Activated CD4-positive, alpha-beta T cell treated with anti-CD3 and anti-CD28 coated beads for 4 hours (primary cell): ENCODE results near the gene MBTPS1.

Source experiments
- DNase-seq, 2 donors: peaks; one replicate each; pipeline ENCODE4 v3.0.0-alpha.2; 2020

The MBTPS1 gene

DNA sequence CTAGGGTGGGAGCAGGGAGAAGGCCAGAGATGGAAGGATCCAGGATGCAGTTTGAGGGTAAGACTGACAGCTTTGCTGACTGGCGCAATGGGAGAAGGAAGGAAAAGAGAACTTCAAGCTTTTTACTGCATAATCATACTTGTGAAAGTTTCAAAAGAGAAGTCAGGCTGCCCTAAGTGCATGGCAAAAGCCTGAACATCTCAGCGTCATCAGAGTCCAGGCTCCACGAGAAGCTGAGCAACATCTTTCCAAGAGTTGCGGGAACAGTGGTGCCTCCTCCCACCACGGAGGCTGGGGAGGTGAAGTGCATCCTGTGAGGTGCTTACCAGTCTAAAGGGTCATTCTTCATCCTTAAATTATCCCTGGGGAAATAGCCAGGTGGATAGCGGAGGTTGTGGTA is 47.2 kb downstream of the MBTPS1 start:
- no peak for DNase-seq

DNA sequence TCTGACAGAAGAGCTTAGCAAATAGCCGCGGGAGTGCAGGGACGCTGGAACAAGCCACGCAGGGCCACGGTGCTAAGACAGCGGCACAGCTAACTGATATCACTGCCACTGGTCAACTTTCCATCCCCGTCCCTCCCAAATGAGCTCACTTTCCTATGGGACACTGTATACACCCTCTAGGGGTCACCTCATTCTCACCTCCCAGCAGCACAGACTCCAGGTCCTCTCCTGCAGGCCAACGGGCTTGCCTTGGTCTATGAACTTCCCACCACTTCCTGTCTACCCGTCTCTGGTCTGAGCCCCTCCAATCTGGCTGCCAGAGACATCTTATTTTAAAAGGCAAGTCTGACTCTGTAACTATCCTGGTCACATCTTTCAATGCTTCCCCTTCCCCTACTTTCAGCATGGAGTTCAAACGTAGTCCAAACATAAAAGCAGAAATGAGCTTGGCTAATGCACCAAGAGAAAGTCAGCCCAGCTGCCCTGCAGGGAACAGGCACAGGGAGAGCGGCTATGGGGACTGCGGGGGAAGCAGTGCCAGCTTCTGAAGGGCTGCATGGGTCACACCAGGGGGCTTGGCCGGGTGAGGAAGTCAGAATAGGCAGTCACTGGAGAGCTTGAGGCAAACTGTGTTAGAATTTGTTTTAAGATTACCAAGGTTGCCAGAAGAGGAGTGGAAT is 47.8 kb downstream of the MBTPS1 start:
- DNase-seq, result no peak

DNA sequence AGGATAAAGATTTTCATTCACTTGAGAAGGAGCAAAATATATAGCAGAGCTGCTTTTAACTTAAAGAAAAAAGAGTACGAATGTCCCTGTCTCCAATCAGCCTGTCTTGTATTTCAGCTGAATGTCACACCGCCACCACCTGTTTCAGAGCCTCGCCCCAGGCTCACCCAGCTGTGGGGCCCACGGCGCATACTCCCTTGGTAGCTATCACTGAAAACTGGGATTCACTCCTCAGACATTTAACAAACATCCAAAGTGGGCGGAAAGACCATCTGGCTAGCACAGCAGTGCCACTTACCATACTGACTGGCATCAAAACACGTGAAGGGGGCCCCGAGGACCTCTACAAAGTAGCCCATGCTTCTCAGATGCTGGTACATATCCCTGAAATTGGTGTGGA is 48.7 kb downstream of the MBTPS1 start:
- no peak for DNase-seq

DNA sequence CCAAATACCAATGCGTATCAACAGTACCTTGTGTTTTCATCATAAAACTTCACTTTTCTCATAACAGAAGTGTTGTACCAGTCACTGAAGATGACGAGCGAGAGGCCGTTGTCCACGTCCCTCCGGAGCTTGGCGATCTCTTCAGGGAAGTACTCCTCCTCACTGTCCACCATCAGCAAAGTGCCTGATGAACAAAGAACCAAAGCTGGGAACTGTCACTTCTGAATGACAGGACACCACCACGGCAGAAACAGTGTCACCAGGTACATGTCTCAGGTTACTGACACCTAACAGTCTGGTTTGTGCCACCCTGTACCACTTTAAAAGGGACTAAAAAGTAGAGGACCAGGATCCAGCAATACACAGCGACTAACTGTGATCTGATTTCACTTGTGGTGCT is 49.1 kb downstream of the MBTPS1 start:
- no peak for DNase-seq

DNA sequence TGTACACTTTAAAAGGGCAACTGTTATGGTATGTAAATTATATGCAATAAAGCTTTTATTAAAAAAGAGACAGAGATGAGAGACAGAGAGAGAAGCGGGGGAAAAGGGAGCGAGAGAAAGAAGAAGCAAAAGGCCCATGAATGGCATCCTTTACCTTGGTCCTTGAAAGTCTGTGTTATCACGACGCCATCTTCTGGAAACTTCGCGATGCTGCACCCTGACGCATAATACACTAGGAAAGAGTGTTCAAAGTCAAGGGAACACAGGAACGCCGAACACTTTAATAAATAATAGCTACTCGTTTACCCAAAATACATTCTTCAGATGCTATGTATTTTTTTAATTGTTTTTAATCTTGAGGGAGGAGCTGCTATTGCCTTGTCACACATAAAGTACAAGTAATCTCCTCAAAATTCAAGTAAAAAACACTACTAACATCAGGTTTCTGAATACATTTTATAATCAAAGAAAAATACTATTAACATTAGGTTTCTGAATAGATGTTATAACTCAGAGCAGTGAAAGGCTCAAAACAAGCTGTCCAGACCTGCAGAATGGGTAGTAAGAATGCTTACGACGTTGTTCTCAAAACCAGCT is 51.1 kb downstream of the MBTPS1 start:
- peak in 1 of 2 donors; percentile 14 for DNase-seq

DNA sequence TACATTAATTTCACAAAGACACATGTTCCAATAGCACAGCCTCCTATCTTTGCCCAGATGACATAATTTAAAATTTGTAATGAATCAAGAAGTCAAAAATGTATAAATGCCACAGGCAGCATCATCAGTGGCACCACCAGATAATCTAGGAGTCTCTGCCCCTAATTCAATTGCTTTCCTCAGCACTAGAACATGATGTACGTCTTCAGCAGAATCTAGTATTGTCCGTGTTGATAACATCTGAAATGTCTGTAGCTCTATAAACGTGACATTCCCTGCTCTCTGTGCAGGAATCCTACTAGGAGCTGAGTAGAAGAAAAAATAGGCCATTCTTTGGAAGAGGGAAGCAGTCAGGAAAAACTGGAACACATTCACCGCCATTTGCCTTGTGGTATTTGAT is 52.8 kb downstream of the MBTPS1 start:
- no peak for DNase-seq

DNA sequence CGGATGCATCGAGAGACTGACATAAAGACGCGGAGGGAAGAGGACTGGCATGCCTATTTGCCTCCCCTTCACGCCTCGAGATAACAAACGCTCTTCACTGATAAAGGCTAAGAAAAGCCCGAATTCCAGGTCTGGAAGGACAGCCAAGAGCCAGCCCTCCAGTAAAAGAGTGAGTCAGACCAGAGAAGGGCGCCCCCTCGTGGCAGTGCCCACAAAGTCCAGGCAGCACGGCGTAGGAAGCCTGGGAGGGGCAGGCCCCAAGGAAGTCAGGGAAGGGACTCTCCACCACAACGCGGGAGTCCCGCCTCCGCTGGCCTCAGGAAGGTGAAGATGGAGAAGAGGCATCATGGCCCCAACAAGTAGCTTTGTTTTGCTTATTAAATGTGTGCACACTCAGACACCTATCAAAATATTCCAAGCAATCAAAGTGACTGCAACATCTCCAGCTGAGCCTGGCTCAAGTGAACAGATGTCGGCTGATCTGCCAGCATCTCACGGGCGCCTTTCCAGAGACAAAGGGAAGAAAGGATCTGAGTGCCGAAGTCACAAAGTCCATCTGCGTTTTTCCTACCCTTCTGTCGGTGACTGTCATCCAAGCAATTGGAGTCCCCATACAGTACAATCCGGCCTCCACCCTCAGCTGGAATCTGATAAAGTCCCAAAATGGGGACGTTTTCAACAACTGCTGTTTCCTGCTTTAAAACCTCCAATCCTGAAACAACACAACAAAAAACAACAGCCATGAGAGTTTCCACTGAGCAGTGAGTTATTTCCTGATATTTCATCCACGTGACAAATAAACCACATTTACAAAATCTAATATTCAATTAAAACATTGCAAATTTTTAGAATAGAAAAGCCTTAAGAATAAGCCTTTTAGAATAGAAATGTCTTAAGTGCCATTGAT is 53.8 kb downstream of the MBTPS1 start:
- peak; percentile 47 to 59 for DNase-seq

DNA sequence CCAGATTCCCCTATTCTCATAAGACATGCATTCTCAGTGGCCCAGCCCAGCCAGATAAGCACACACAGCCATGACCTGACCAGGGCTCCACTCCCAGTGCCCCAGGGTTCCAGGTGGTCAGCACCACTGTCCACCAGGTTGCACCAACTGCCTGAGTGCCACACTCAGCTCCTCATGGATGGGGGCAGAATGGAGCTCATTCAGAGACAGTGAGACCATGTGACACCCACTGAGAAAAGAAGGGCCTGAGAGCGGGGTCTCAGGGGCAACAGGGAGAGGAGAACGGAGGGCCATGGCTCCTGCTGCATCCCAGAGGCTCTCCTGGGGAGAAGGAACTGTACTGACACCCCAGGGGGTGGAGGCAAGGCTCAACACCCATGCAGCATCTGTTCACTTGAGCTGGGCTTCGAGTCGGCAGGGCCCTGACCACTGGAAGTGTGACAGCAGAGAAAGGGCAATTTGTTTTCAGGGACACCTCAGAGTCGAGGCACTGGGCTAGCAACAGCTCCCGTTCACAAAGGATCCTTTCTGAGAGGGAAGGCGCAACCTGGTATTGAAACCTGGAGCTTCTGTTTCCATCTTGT is 55.4 kb downstream of the MBTPS1 start:
- no peak for DNase-seq

DNA sequence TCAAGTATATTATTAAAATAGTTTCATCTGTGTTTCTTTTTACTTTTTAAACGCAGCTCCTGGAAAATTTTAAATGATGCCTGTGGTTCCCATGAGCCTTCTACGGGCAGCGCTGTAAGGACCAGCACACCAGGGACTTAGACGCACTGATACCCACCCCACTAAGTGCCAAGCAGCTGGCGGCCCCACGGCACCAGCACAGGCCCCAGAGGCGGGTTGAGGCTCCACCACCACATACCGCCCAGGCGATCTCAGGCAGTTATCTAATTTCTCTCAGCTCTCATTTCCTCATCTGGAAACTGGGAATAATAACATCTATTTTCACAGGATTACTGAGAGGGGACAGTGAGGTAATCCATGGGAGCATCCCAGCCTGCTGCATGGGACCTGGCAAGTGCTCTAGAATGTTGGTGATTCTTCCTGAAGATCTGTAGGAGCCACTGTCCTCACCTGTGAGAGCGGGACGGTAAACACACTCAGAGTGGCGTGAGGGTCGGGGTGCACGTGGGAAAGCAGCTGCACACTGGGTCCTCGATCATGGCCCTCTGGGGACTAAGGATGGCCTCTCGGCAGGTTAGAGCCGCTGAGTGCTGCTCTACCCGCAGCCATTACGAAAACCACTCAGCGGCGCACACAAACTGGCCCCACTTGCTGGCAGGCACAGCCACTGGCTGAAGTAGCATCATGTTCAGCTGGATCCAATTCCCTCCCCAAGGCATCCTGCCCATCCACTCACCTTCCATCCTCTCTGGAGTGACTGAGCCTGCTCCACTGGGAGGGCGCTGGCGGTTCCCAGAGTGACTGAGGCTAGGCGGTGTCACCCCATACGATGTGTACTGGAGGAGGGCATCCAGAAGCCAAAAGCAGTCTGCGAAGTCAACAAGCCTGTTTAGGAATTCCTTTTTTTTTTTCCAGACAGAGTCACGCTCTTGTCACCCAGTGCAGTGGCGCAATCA is 56.5 kb downstream of the MBTPS1 start:
- no peak for DNase-seq

DNA sequence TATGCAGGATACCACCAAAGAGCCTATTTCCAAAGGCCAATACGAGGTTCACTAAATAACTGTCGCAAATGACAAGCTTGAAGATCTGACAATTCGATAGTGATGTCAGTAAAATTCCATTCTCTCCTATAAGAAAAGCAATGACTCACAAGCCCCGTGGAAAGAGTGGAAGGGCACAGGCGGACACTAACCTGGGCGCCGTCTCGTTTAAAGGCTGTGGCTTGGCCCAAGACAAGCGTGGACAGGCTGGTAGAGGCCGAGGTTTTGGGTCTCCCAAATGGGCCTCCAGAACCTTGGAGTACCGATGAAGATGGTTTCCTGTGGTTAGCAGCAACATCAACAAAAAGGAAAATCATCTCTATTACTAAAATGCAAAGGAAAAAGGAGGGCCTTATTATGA is 57.6 kb downstream of the MBTPS1 start:
- DNase-seq, result no peak

DNA sequence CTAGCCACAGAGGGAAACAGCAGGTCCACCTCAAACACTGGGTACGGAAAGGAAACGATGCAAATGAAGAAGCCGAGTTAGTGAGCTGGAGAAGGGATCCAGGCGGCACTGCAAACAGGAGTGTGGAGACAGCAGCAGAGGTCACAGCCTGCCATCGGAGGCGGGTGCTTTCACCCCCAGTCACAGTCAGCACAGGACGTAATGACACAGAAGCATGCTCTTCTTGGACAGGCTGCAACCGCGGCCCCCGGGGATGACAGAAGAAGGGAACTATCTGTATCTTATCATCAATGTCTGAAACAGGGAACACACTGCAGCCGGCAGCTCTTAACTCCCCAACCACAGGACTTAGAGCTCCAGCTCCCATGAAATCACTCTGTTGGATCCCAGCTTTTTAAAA is 58.1 kb downstream of the MBTPS1 start:
- DNase-seq, result no peak

DNA sequence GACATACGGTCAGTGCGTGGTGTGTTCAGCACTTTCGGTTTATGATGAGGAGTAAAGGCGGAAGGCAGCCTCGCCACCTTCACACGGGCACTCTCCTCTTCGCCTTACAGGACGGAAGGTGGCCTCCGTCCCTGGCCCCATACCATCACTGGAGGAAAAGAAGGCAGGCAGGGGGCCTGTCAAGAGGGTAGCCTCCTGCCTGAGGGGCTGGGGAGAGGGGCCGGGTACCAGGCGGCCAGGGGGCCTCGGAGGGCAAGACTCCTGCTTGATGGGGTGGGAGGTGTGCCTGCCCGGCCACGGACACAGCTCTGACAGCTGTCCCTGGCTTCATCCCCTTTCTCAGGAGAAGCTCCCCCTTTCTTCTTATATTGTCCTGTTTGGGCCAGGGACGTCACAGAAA is 58.5 kb downstream of the MBTPS1 start:
- DNase-seq, result no peak

DNA sequence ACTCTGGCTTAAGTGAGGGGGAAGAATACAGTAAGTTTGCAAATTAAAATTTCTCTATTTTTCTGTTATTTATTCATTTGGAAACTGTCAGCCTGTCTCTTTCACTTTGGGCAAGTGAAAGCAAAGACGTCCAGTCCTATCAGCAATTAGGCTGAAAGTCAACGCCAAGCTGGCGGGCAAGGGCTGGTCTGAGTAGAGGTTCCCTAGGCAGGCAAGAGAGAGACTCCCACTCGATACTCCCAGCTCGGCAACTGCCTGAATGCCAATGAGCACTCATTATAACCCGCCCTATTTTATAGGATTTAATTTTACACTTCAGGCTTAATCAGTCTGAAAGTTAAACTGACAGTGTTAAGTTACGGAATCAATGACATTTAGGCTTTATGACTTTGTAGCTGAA is 59.8 kb downstream of the MBTPS1 start:
- DNase-seq, result no peak

DNA sequence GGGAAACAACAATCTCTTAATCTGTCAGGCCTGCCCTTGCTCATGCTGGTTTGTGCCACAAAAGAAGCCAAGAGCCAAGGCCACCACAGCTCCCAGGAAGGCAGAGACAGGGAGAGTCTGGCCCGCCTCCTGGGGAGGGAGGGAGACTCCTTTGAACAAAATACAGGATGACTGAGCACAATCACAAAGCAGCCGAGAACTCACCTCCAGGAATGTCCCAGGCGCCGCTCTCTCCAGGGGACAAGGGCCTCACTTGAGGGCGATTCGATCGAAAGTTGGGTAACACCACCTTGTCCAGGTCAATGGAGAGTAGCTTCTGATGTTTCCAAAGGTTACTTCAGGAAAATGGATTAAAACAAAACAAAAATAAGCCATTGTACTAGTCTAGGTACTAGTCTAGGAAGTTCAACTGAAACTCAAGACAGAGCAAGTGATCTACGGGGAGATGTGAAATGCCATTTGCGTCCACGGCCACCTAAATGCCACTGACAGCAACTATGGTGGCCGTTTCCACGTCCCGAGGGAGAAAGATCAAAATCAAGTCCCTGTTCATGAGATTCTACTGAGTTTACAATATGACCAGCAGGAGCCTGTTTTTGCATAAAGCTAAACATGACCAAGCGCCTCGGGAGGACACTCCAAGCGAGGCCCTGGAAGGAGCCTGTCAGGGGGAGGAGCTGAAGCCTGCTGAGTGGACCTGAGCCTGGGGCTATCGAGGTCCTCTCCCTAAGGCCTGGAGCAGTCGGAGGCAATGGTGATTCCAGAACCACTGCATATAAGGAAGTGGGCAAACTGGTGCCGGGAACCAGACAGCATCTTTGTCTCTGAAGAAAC is 60.7 kb downstream of the MBTPS1 start:
- no peak for DNase-seq

DNA sequence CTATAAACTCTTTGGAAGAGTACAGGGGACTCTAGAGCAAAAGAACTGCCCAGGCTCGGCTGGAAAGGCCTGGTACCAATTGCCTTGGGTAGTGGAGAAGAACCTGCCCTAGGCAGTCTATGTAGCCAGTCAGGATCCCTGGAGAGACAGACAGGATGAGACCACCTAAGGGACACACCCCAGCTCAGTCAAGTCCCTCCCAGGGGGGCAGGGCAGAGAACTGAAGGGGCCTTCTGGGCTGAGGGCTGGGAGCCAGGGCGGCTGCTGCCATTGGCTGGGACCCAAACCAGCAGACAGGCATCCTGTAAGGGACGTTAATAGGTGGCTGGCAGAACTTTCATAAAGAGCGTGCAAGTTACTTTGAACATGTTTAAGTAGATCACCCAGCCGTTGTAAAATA is 61.4 kb downstream of the MBTPS1 start:
- DNase-seq, result no peak

DNA sequence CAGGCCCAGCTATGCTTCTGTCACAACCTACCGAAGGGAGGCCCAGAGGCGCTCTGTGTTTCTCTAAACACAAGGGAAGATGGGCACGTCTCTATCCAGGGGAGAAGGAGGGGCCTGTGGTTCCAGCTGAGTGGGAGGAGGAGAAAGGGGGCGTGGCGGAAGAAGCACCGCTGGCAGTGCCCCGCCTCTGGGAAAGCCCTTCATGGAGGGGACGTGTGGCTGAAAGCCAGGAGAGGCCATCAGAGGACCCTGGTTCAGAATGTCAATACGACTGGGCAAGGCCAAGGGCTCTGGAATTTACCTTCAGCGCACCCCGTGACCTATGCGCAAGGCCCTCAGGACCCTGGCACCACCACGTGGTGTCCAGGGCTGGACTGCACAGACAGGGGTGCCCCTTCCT is 61.8 kb downstream of the MBTPS1 start:
- DNase-seq, result no peak

DNA sequence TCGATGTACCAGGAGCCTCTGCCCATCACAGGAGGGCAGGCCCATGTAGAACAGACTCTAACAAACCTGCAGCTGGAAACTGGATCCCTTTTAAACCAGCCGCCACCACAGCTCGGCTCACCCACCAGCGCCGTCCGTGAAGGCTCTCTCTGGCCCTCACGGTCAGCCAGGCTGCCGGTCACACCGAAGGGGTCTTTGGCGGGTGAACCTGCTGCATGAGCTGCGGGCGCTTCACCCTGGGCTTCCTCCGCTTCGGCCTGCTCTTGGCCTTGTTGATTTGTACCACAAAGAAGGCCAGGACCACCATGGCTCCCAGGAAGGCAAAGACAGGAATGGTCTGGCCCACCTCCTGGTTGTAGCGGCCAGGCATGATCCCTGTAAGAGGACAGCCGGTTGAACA is 62.5 kb downstream of the MBTPS1 start:
- DNase-seq, result no peak

DNA sequence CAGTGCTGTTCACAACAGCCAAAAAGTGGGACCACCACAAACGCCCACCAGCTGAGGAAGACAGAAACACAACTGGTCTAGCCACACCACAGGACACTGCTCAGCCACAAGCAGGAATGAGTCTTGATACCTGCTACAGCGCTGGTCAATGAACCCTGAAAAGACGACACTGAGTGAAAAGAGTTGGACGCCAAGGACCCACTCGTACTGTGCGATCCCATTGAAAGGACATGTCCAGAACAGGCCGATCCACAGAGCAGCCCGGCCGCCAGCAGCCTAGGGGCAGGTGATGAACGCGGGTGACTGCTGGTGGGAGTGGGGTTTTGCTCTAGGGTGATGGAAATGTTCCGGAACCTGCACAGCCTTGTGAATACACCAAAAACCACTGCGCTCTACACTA is 63.5 kb downstream of the MBTPS1 start:
- DNase-seq, result no peak

DNA sequence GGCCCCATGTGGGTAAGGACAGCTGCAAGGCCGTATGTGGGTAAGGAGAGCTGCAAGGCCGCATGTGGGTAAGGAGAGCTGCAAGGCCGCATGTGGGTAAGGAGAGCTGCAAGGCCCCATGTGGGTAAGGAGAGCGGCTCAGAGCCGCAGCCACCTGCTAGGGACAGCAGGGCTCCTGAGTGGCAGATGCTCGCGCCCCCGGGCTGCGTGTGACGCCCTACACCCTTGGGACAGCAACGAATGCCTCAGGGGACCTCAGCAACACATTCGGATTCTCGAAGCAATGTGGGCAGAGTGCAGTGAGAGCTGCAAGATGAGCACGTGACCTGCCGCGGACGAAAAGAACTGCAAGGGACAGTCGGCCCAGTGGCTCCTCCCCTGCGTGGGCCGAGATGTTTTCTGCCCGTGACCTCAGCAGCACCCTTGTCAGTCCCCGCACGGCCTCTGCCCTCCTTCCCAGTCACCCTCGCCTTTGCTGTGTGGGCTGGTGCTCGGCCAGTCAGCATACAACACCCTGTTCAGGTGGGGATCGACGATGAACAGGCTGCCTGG is 64.6 kb downstream of the MBTPS1 start:
- DNase-seq, result no peak

DNA sequence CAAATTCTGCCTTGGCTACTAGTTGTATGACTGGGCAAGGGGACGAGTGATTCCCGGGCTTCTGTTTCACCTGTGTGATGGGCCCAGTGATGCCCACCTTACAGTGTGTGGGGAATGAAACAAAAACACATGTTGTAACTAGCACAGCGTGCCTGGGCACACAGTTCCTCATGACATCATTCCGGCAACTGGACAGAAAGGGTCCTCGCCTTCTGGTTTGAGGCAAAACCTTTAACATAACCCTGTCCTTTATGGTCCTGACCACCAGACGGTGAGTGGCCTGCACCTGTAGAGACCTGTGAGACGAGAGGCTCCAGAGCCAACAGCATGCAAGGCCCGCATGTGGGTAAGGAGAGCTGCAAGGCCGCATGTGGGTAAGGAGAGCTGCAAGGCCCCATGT is 66.4 kb downstream of the MBTPS1 start:
- DNase-seq, result no peak

DNA sequence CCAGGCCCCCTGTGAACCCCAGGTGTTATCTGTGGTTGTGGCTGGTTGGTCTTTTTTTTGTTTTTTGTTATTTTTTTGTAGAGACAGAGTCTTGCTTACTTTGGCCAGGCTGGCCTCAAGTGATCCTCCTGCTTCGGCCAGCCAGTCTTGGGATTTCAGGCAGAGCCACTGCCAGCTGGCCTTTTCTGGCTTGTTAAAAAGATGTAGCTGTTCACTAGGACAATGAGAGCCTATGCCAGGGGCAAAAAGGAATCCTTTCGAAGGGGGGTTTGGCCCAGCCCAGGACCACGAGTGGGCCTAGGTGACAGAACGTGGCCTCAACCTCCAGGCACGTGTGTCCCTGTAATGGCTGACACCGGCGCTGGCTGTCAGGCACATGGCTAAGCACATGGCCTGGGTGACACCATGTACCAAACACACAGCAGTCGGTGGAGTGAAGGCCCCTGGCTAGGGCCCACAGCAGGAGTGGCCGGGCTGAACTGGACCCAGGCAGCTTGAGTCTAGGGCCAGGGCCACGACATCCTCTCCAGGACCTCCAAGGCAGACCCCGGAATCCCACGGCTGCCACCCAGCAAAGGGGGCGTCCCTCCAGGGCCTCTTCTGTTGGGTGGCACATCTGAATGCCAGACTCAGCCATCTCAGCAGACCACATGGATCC is 67.2 kb downstream of the MBTPS1 start:
- no peak for DNase-seq
